MM.1S (cell line): ENCODE measurements around the gene TBX5.

Experiments used
- DNase-seq: peaks from one replicate; pipeline ENCODE4 v3.0.0-alpha.2; 2015
- H2AFZ ChIP-seq: fragments of 300-600 bp; sonication (generic); 2 replicates; pipeline ENCODE4 v1.6.0; 2016; ENCODE audit warnings: antibody characterized with exemption, low read length
- H3F3A ChIP-seq: fragments of 300-600 bp; sonication (generic); 2 replicates; pipeline ENCODE4 v1.6.1; 2016; ENCODE audit warnings: mild to moderate bottlenecking, antibody characterized with exemption, low read length, moderate library complexity, mixed read lengths; ENCODE audit not compliant: insufficient read depth
- H3K27ac ChIP-seq: fragments of 300-600 bp; sonication (generic); 2 replicates; pipeline ENCODE4 v1.5.1; 2016; ENCODE audit warnings: mild to moderate bottlenecking, low read length
- H3K27me3 ChIP-seq: fragments of 300-600 bp; sonication (generic); replicated peaks from 2 replicates; pipeline ENCODE4 v1.6.0; 2016; ENCODE audit warnings: low read length; ENCODE audit not compliant: insufficient read depth
- H3K36me3 ChIP-seq: fragments of 300-600 bp; sonication (generic); replicated peaks from 2 replicates; pipeline ENCODE4 v1.6.1; 2016; ENCODE audit warnings: mild to moderate bottlenecking, low read length, mixed read lengths; ENCODE audit not compliant: insufficient read depth
- H3K4me1 ChIP-seq: fragments of 300-600 bp; sonication (generic); 2 replicates; pipeline ENCODE4 v1.6.1; 2016; ENCODE audit warnings: low read length, mixed read lengths
- H3K4me2 ChIP-seq: fragments of 300-600 bp; sonication (generic); 2 replicates; pipeline ENCODE4 v1.6.0; 2016; ENCODE audit warnings: low read depth, low read length
- H3K4me3 ChIP-seq: fragments of 300-600 bp; sonication (generic); 2 replicates; pipeline ENCODE4 v1.5.1; 2016; ENCODE audit warnings: low read length, mixed read lengths
- H3K79me2 ChIP-seq: fragments of 300-600 bp; sonication (generic); 2 replicates; pipeline ENCODE4 v1.6.1; 2016; ENCODE audit warnings: mixed run types, low read length, mixed read lengths
- H3K9ac ChIP-seq: fragments of 300-600 bp; sonication (generic); 2 replicates; pipeline ENCODE4 v1.6.1; 2016; ENCODE audit warnings: low read length, mixed read lengths
- H3K9me2 ChIP-seq: fragments of 300-600 bp; sonication (generic); replicated peaks from 2 replicates; pipeline ENCODE4 v1.6.1; 2016; ENCODE audit warnings: mild to moderate bottlenecking, low read length, mixed read lengths; ENCODE audit not compliant: insufficient read depth
- H3K9me3 ChIP-seq: fragments of 300-600 bp; sonication (generic); replicated peaks from 2 replicates; pipeline ENCODE4 v1.6.1; 2016; ENCODE audit warnings: mild to moderate bottlenecking, low read length, mixed read lengths; ENCODE audit not compliant: insufficient read depth
- H4K20me1 ChIP-seq: fragments of 300-600 bp; sonication (generic); 2 replicates; pipeline ENCODE4 v1.6.1; 2016; ENCODE audit warnings: mild to moderate bottlenecking, low read length, moderate library complexity, mixed read lengths; ENCODE audit not compliant: insufficient read depth
- CTCF ChIP-seq: fragments of 300-600 bp; sonication (generic); IDR thresholded peaks from 2 replicates; pipeline ENCODE4 v1.5.1; 2016; ENCODE audit warnings: antibody characterized with exemption, low read length, mixed read lengths
- EZH2 ChIP-seq: fragments of 300-600 bp; sonication (generic); optimal IDR thresholded peaks from 2 replicates; pipeline ENCODE3; 2017; ENCODE audit warnings: low read depth, mild to moderate bottlenecking, antibody characterized with exemption, low read length, mixed read lengths
- EZH2phosphoT487 ChIP-seq: fragments of 300-600 bp; sonication (generic); IDR thresholded peaks from 2 replicates; pipeline ENCODE4 v1.6.1; 2018; ENCODE audit warnings: antibody characterized with exemption, low read length

Gene TBX5

GRCh38 chr12:114443607-114444421 lies 37.9 kb upstream of the TBX5 start:
- Histone ChIP-seq H3F3A (no peaks in the 10 kb centered on the region), H3K9me2 (no peaks in the 10 kb centered on the region), H3K9ac (no peak overlapping the region), H3K4me1 (no peaks in the 10 kb centered on the region), H3K4me3 (no peak overlapping the region), H3K79me2 (no peaks in the 10 kb centered on the region), H3K27me3 (no peaks in the 10 kb centered on the region; the same call in 1 of the 2 replicates), H3K9me3 (no peaks in the 10 kb centered on the region), H3K27ac (no peak overlapping the region), H4K20me1 (no peaks in the 10 kb centered on the region), H2AFZ (no peak overlapping the region), H3K4me2 (no peak overlapping the region), H3K36me3 (no peaks in the 10 kb centered on the region)
- no peak for TF ChIP-seq EZH2phosphoT487
- TF ChIP-seq CTCF, result no peak
- TF ChIP-seq EZH2, result no peak
- no peak for DNase-seq

- H2AFZ ChIP-seq, result no peak overlapping the region
- H3K27me3 ChIP-seq, result no peaks in the 10 kb centered on the region; the same call in 1 of the 2 replicates
- no peak overlapping the region for H3K27ac ChIP-seq
- H3K4me2 ChIP-seq, result no peak overlapping the region
- H3K36me3 ChIP-seq, result no peaks in the 10 kb centered on the region
- no peak for DNase-seq
- TF ChIP-seq EZH2 (no peak), EZH2phosphoT487 (no peak), CTCF (no peak)
- no peak overlapping the region for H3K4me3 ChIP-seq
- H3K4me1 ChIP-seq, result no peaks in the 10 kb centered on the region
- no peaks in the 10 kb centered on the region for H3K79me2 ChIP-seq
- H4K20me1 ChIP-seq, result no peaks in the 10 kb centered on the region
- H3F3A ChIP-seq, result no peaks in the 10 kb centered on the region
- no peaks in the 10 kb centered on the region for H3K9me2 ChIP-seq
- no peak overlapping the region for H3K9ac ChIP-seq
- H3K9me3 ChIP-seq, result no peaks in the 10 kb centered on the region
Measured at GRCh38 chr12:114442578-114442977, 36.6 kb upstream of the TBX5 start.

- no peaks in the 10 kb centered on the region for H3K36me3 ChIP-seq
- DNase-seq, result no peak
- H3K4me2 ChIP-seq, result no peak overlapping the region
- no peaks in the 10 kb centered on the region for H3K79me2 ChIP-seq
- no peaks in the 10 kb centered on the region for H3K9me3 ChIP-seq
- H3K27ac ChIP-seq, result no peak overlapping the region
- TF ChIP-seq EZH2phosphoT487, result no peak
- TF ChIP-seq EZH2, result no peak
- no peak for TF ChIP-seq CTCF
- no peak overlapping the region for H2AFZ ChIP-seq
- H4K20me1 ChIP-seq, result no peaks in the 10 kb centered on the region
- no peak overlapping the region for H3K4me3 ChIP-seq
- no peak overlapping the region for H3K9ac ChIP-seq
- no peaks in the 10 kb centered on the region for H3F3A ChIP-seq
- no peaks in the 10 kb centered on the region for H3K9me2 ChIP-seq
- H3K4me1 ChIP-seq, result no peaks in the 10 kb centered on the region
- no peaks in the 10 kb centered on the region; the same call in 1 of the 2 replicates for H3K27me3 ChIP-seq
Measured at GRCh38 chr12:114441545-114441944, 35.6 kb upstream of the TBX5 start.
